A549 treated with CpdA at 1 μM for 4 hours (cell line): Measurements from ENCODE around the gene IFT52. TPM values are rescaled to one million over a fixed set of nuclear protein-coding genes. Genes with fewer than 3 reads are reported as not detected.

Source experiments
- total RNA-seq: library from RNA; stranded (reverse); fragments of 200-300 nt; extraction: Qiagen RNA extraction; gene quantifications from 5 replicates; pipeline ENCODE4 v1.2.3, GENCODE V29; 2022; ENCODE audit warnings: low read depth

IFT52 gene
- total RNA-seq: 28.0 to 40.1 TPM (median 30.7 TPM) in 5 replicates

GRCh38 chr20:43590392-43591303, at the start of gene IFT52:
Gene IFT52 (plus strand): TSS chr20:43590937. CDS start chr20:43594699, 3,762 bp downstream.

GRCh38 chr20:43558412-43559146, 32.2 kb upstream of the IFT52 start, which contains the start of gene SGK2:
Gene SGK2 (plus strand): TSS chr20:43559027. CDS start chr20:43566496, 7,469 bp downstream.

GRCh38 chr20:43666376-43667328, 75.9 kb downstream of the IFT52 start, which contains the start of gene MYBL2:
Gene MYBL2 (plus strand): TSS chr20:43667114. CDS start chr20:43667284, 170 bp downstream.

Other genes starting within 250 kb of the IFT52 start
- 103 to 115 TPM (median 109 TPM) in 5 replicates for gene SRSF6, start 133.0 kb upstream of the IFT52 start, total RNA-seq
- 0.85 to 1.6 TPM (median 1.3 TPM) in 5 replicates for gene L3MBTL1, start 83.2 kb upstream of the IFT52 start, total RNA-seq
- gene SGK2, start 31.9 kb upstream of the IFT52 start, total RNA-seq: 5.6 to 6.9 TPM (median 6.3 TPM) in 5 replicates
- 72.2 to 81.5 TPM (median 78.1 TPM) in 5 replicates for gene MYBL2, start 76.2 kb downstream of the IFT52 start, total RNA-seq
- gene GTSF1L, start 136.1 kb downstream of the IFT52 start, total RNA-seq: not detected in 5 replicates